Measurements from ENCODE around the gene FAXDC2.

- TF ChIP-seq KLF10 (CRISPR knock-in tag; IDR thresholded peaks at IDR 0.05) = no peak
- peak; percentile 6; the same call in 1 of the 2 replicates for TF ChIP-seq POLR2AphosphoS5 (IDR thresholded peaks at IDR 0.05; ENCODE audit: control insufficient read depth, insufficient read depth, low read depth, low read length)
These were observed 71.3 kb downstream of the FAXDC2 start for GRCh38 chr5:154779105-154779504.

Data from K562 (cell line).